ENCODE measurements around the gene PHF5A.

PHF5A gene

GRCh38 chr22:41488076-41488475, 19.6 kb upstream of the PHF5A start:
- no peak overlapping the region for H3K9ac ChIP-seq (ENCODE audit: low read length)
- H3K9me3 ChIP-seq (ENCODE audit: insufficient read depth, low read length): no peaks in the 10 kb centered on the region
- H3F3A ChIP-seq (ENCODE audit: insufficient read depth): no peaks in the 10 kb centered on the region; the same call in 1 of the 2 replicates
- no peak overlapping the region for H3K4me2 ChIP-seq (ENCODE audit: low read depth, low read length, poor library complexity, severe bottlenecking)
- H3K9me2 ChIP-seq (replicated peaks; ENCODE audit: insufficient read depth, low read length): no peaks in the 10 kb centered on the region
- H3K4me3 ChIP-seq (ENCODE audit: insufficient read depth, low read length, poor library complexity, severe bottlenecking): no peak overlapping the region
- peaks cover 3% of the 10 kb centered on the region; the same call in 1 of the 2 replicates for H4K20me1 ChIP-seq (ENCODE audit: low read depth, low read length)
- H3K27ac ChIP-seq (ENCODE audit: low read depth, low read length): no peak overlapping the region
- H3K27me3 ChIP-seq (ENCODE audit: low read length): no peaks in the 10 kb centered on the region
- no peak for TF ChIP-seq CTCF (IDR thresholded peaks at IDR 0.05; ENCODE audit: insufficient read depth, low read length, poor library complexity, severe bottlenecking)
- no peak for TF ChIP-seq EZH2phosphoT487 (conservative IDR thresholded peaks at IDR 0.05; ENCODE audit: low read length)
- H3K36me3 ChIP-seq (ENCODE audit: low read length): no peaks in the 10 kb centered on the region
- H2AFZ ChIP-seq (ENCODE audit: low read depth, low read length, severe bottlenecking): no peak overlapping the region
- peaks cover 88% of the 10 kb centered on the region for H3K79me2 ChIP-seq (ENCODE audit: insufficient read depth, low read length)

- no peak overlapping the region for H3K9ac ChIP-seq (ENCODE audit: low read length)
- H3K27me3 ChIP-seq (ENCODE audit: low read length): no peaks in the 10 kb centered on the region
- peaks cover 91% of the 10 kb centered on the region for H3K79me2 ChIP-seq (ENCODE audit: insufficient read depth, low read length)
- no peaks in the 10 kb centered on the region for H3K36me3 ChIP-seq (ENCODE audit: low read length)
- H3K4me3 ChIP-seq (ENCODE audit: insufficient read depth, low read length, poor library complexity, severe bottlenecking): no peak overlapping the region
- no peak overlapping the region for H3K27ac ChIP-seq (ENCODE audit: low read depth, low read length)
- TF ChIP-seq EZH2phosphoT487 (conservative IDR thresholded peaks at IDR 0.05; ENCODE audit: low read length): no peak
- TF ChIP-seq CTCF (IDR thresholded peaks at IDR 0.05; ENCODE audit: insufficient read depth, low read length, poor library complexity, severe bottlenecking): no peak
- H3K4me2 ChIP-seq (ENCODE audit: low read depth, low read length, poor library complexity, severe bottlenecking): no peak overlapping the region
- H3K9me3 ChIP-seq (ENCODE audit: insufficient read depth, low read length): no peaks in the 10 kb centered on the region
- no peaks in the 10 kb centered on the region for H3K9me2 ChIP-seq (replicated peaks; ENCODE audit: insufficient read depth, low read length)
- no peaks in the 10 kb centered on the region; the same call in 1 of the 2 replicates for H3F3A ChIP-seq (ENCODE audit: insufficient read depth)
- peaks cover 3% of the 10 kb centered on the region; the same call in 1 of the 2 replicates for H4K20me1 ChIP-seq (ENCODE audit: low read depth, low read length)
- no peak overlapping the region for H2AFZ ChIP-seq (ENCODE audit: low read depth, low read length, severe bottlenecking)
Observed at GRCh38 chr22:41487037-41487935, 18.8 kb upstream of the PHF5A start.

GRCh38 chr22:41485033-41485432, 16.5 kb upstream of the PHF5A start:
- no peak for TF ChIP-seq CTCF (IDR thresholded peaks at IDR 0.05; ENCODE audit: insufficient read depth, low read length, poor library complexity, severe bottlenecking)
- TF ChIP-seq EZH2phosphoT487 (conservative IDR thresholded peaks at IDR 0.05; ENCODE audit: low read length): no peak
- Histone ChIP-seq H3K36me3 (ENCODE audit: low read length) (no peaks in the 10 kb centered on the region), H3K9me3 (ENCODE audit: insufficient read depth, low read length) (no peaks in the 10 kb centered on the region), H3K27me3 (ENCODE audit: low read length) (no peaks in the 10 kb centered on the region), H3K9me2 (replicated peaks; ENCODE audit: insufficient read depth, low read length) (no peaks in the 10 kb centered on the region), H3K9ac (ENCODE audit: low read length) (no peak overlapping the region), H3K4me2 (ENCODE audit: low read depth, low read length, poor library complexity, severe bottlenecking) (no peak overlapping the region), H4K20me1 (ENCODE audit: low read depth, low read length) (no peaks in the 10 kb centered on the region), H3K27ac (ENCODE audit: low read depth, low read length) (no peak overlapping the region), H3F3A (ENCODE audit: insufficient read depth) (no peaks in the 10 kb centered on the region; the same call in 1 of the 2 replicates), H2AFZ (ENCODE audit: low read depth, low read length, severe bottlenecking) (no peak overlapping the region), H3K4me3 (ENCODE audit: insufficient read depth, low read length, poor library complexity, severe bottlenecking) (no peak overlapping the region), H3K79me2 (ENCODE audit: insufficient read depth, low read length) (peaks cover 91% of the 10 kb centered on the region)
